ENCODE data around the gene NUBPL.
"Not testable (repeated sequence)": the region's sequence is repeated elsewhere in the genome, so short reads cannot be mapped to it uniquely, and the experiment has no call there.

NUBPL gene

GRCh38 chr14:31792726-31793125 is 231.5 kb downstream of the NUBPL start:
- DNase-seq (ENCODE audit: low read depth) = no peak

GRCh38 chr14:31797946-31798345 is 236.7 kb downstream of the NUBPL start:
- not testable (repeated sequence) for DNase-seq (ENCODE audit: low read depth)

More at GRCh38 chr14:31792726-31793125, 231.5 kb downstream of the NUBPL start:
- no peak for TF ChIP-seq CTCF (conservative IDR thresholded peaks at IDR 0.05; ENCODE audit: low read length)
- H3K4me3 ChIP-seq (ENCODE audit: low read length) = no peak overlapping the region

GRCh38 chr14:31802838-31803237 is 241.6 kb downstream of the NUBPL start:
- no peak for TF ChIP-seq CTCF (conservative IDR thresholded peaks at IDR 0.05; ENCODE audit: low read length)
- no peak overlapping the region for H3K4me3 ChIP-seq (ENCODE audit: low read length)
- no peak for DNase-seq (ENCODE audit: low read depth)

More at GRCh38 chr14:31797946-31798345, 236.7 kb downstream of the NUBPL start:
- H3K4me3 ChIP-seq (ENCODE audit: low read length) = not testable (repeated sequence)

- no peak overlapping the region for H3K4me3 ChIP-seq (ENCODE audit: low read length)
- DNase-seq (ENCODE audit: low read depth) = no peak
- no peak for TF ChIP-seq CTCF (conservative IDR thresholded peaks at IDR 0.05; ENCODE audit: low read length)
Observed at GRCh38 chr14:31806249-31806648, 245.0 kb downstream of the NUBPL start.

GRCh38 chr14:31811693-31812628 is 250.8 kb downstream of the NUBPL start:
- H3K4me3 ChIP-seq (ENCODE audit: low read length); DNase-seq (ENCODE audit: low read depth): not testable (repeated sequence)

GRCh38 chr14:31813724-31814490 is 252.7 kb downstream of the NUBPL start:
- not testable (repeated sequence) for DNase-seq (ENCODE audit: low read depth); H3K4me3 ChIP-seq (ENCODE audit: low read length)

GRCh38 chr14:31819281-31819680 is 258.1 kb downstream of the NUBPL start:
- no peak for TF ChIP-seq CTCF (conservative IDR thresholded peaks at IDR 0.05; ENCODE audit: low read length)
- no peak for DNase-seq (ENCODE audit: low read depth)
- H3K4me3 ChIP-seq (ENCODE audit: low read length) = no peak overlapping the region

GRCh38 chr14:31825459-31825858 is 264.3 kb downstream of the NUBPL start:
- DNase-seq (ENCODE audit: low read depth) = no peak
- no peak overlapping the region for H3K4me3 ChIP-seq (ENCODE audit: low read length)
- no peak for TF ChIP-seq CTCF (conservative IDR thresholded peaks at IDR 0.05; ENCODE audit: low read length)

Data from AG10803 (cell line).